ENCODE results near the gene PKD1.

Gene PKD1

DNA sequence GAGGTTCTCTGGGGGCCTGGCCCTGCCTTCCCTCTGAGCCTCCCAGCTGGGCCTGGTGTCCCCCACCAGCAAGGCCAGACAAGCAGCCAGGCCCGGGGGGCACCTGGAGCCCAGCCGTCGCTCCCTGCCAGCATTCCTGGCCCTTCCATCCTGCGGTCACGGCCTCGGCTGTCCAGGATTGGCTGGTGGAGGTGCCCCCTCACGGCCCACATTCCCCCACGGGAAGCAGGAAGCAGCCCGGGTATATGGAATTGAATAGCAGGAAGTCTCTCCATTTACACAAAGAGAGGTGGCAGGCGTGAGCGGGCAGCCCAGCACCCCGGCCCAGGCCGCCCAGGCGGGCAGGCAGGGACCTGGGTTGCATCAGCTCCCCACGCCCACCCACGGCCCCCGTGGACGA, 34.4 kb upstream of the PKD1 start:
- H3K27ac ChIP-seq, result no peak overlapping the region
- TF ChIP-seq, protein P1, sequence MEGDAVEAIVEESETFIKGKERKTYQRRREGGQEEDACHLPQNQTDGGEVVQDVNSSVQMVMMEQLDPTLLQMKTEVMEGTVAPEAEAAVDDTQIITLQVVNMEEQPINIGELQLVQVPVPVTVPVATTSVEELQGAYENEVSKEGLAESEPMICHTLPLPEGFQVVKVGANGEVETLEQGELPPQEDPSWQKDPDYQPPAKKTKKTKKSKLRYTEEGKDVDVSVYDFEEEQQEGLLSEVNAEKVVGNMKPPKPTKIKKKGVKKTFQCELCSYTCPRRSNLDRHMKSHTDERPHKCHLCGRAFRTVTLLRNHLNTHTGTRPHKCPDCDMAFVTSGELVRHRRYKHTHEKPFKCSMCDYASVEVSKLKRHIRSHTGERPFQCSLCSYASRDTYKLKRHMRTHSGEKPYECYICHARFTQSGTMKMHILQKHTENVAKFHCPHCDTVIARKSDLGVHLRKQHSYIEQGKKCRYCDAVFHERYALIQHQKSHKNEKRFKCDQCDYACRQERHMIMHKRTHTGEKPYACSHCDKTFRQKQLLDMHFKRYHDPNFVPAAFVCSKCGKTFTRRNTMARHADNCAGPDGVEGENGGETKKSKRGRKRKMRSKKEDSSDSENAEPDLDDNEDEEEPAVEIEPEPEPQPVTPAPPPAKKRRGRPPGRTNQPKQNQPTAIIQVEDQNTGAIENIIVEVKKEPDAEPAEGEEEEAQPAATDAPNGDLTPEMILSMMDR (IDR thresholded peaks at IDR 0.05), result no peak
- no peak for TF ChIP-seq ZFX (IDR thresholded peaks at IDR 0.05; ENCODE audit: borderline replicate concordance)

DNA sequence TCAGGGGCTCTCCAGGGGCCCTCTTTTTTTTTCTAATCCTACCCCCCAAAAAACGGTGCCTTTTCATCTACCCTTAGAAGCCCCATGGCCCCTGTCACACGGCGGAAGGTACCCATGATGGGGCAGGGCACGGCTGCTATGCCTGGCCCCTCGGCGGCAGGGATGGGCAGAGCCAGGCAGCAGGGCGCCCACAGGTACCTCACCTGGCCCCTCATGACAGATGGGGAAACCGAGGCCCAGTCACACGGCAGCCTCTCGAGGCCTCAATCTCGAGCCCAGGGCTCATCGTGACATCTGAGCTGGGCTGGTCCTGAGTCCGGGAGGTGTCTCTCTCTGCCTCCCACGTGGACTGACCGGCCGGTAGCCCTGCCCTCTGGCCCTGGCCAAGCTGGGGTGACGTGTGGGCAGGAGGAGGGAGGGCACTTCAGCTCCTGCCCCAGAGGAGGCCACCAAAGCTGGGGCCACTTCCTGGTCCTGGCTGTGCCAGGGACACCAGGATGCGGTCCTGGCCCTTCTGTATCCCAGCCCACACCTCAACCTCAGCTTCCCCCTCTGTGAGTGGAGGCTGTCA, 31.5 kb upstream of the PKD1 start:
- TF ChIP-seq, protein P1 (IDR thresholded peaks at IDR 0.05), result no peak
- TF ChIP-seq ZFX (IDR thresholded peaks at IDR 0.05; ENCODE audit: borderline replicate concordance), result no peak
- H3K27ac ChIP-seq, result no peak overlapping the region

DNA sequence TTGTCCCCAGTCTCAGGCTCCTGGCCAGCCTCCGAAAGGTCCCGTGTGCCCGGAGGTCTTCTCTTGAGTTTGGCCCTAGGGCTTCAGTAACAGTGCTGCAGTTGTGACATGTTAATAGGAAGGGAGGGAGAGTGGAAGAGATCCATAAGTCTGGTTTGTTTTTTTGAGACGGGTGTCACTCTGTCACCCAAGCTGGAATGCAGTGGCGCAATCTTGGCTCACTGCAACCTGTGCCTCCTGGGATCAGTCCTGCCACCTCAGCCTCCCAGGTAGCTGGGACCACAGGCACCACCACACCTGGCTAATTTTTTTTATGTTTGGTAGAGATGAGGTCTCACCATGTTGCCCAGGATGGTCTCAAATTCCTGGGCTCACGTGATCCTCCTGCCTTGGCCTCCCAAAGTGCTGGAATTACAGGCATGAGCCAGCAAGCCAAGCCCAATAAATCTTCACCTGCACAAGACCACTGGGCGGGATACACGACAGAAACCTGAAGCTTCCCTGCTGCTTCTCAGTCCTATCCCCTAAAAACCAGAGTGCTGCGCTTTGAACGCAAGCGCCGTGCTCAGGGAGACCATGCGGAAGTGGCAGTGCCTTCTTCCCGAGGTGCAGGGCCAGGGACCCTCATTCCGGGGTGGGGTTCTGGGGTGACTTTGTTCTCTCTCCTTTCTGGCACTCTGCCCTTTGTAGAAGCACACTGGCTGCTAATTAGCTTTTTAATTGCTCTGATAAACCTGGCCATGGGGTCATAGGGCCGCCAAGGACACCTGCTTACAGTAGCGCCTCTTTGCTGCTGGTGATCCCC, 30.8 kb upstream of the PKD1 start:
- H3K27ac ChIP-seq, result no peak overlapping the region
- TF ChIP-seq, protein P1 (IDR thresholded peaks at IDR 0.05), result no peak
- TF ChIP-seq ZFX (IDR thresholded peaks at IDR 0.05; ENCODE audit: borderline replicate concordance), result no peak

DNA sequence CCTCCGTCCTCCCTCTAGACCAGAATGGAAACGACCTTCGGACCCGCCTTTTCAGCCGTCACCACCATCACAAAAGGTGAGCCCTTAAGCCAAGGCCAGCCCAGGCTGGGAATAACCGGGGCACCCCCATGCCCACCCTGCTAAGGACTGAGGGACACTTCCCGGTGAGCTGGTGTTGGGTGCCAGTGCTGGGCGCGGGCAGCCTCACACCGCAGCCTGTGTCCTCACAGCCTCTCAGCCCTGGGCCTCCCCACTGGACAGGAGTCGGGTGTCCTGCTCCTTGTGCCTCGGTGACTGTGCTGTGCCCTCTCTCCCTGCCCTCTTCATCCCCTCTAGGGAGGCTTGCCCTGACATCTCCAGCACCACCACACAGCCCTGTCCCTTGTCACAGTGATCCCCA, 30.2 kb upstream of the PKD1 start:
- H3K27ac ChIP-seq, result no peak overlapping the region
- TF ChIP-seq, protein P1 (IDR thresholded peaks at IDR 0.05), result no peak
- no peak for TF ChIP-seq ZFX (IDR thresholded peaks at IDR 0.05; ENCODE audit: borderline replicate concordance)

DNA sequence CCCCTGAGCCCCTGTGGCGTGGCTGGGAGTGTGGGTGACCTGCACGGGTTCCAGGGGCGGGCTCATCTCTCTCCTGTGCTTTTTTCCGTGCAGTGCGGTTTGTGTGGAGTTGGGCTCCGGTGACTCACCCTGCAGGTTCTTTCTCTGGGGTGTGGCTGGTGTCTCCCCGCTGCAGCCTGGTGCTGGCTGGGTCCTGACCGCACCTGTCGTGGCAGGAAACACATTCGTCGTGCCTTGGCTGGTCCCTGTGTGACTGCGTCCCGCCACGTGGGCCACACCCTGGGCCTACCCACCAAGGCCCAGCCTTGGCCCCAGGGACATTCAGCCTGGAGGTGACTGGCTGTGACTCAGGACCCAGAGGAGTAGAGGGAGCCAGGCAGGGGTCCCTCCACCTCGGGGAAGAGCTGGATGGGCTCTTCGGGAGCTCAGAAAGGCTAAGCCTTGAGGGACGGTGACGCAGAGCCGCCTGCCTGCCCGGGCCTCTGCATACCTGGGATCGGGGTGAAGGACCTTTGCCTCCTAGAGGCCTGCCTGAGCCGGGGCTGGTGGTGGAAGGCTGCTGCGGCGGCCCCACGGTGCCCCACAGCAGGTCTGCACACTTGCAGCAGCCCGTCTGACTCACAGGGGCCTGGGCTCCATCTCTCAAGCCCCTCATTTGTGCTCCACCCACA, 27.6 kb upstream of the PKD1 start:
- TF ChIP-seq, protein P1 (IDR thresholded peaks at IDR 0.05), result no peak
- no peak for TF ChIP-seq ZFX (IDR thresholded peaks at IDR 0.05; ENCODE audit: borderline replicate concordance)
- H3K27ac ChIP-seq, result no peak overlapping the region

DNA sequence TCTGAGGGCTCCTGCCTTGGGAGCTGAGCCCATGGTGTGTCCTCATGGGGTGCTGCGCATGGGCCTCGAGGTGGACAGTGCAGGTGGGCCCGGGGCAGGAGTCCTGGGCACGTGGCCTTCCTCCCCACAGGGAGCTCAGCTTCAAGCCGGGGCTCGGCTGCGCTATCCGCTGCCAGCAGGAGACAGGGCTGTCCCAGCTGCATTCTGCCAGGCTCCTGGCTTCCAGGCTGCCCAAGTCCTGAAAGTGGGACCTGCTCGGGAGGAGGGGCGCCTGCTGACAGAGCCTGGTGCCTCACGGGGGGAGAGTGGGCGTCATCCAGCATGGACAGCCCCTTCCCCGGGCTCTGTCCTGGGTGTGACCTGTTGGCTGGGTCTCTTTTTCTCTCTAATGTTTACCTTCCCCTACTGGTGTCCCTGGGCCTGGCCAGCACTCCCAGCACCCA, 27.0 kb upstream of the PKD1 start:
- no peak overlapping the region for H3K27ac ChIP-seq
- TF ChIP-seq ZFX (IDR thresholded peaks at IDR 0.05; ENCODE audit: borderline replicate concordance), result no peak
- TF ChIP-seq, protein P1 (IDR thresholded peaks at IDR 0.05), result no peak

DNA sequence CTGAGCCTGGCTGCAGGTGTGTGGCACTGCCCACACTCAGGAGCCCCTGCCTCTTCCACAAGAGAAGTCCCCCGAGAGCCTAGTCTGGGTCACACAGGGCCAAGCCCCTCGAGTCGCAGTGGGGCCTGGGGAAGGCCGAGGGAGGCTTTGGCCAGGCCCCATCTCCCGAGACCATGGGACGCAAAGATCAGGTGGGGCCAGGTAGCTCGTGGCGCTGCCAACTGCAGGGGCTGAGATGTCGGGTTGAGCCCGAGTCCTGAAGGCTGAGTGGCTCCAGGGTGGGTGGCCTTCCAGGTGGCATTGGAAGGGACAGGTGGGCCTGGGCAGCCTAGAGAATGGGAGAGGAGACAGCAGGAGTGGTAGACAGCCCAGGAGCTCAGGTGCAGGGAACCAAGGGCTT, 26.2 kb upstream of the PKD1 start:
- no peak overlapping the region for H3K27ac ChIP-seq
- no peak for TF ChIP-seq ZFX (IDR thresholded peaks at IDR 0.05; ENCODE audit: borderline replicate concordance)
- TF ChIP-seq, protein P1 (IDR thresholded peaks at IDR 0.05), result no peak
